22Rv1 (cell line): ENCODE results near the gene SGCG.

Experiments
- ZFX ChIP-seq: fragments of 450-650 bp; IDR thresholded peaks from 2 replicates; pipeline ENCODE4 v1.6.1; 2017; ENCODE audit warnings: antibody characterized with exemption, borderline replicate concordance
- TF ChIP-seq, protein P1 (sequence below): fragments of 450-650 bp; IDR thresholded peaks from 2 replicates; pipeline ENCODE4 v1.5.1; 2017; ENCODE audit warnings: mild to moderate bottlenecking

GRCh38 chr13:23134542-23134941 is 46.2 kb upstream of the SGCG start:
- TF ChIP-seq, protein P1, sequence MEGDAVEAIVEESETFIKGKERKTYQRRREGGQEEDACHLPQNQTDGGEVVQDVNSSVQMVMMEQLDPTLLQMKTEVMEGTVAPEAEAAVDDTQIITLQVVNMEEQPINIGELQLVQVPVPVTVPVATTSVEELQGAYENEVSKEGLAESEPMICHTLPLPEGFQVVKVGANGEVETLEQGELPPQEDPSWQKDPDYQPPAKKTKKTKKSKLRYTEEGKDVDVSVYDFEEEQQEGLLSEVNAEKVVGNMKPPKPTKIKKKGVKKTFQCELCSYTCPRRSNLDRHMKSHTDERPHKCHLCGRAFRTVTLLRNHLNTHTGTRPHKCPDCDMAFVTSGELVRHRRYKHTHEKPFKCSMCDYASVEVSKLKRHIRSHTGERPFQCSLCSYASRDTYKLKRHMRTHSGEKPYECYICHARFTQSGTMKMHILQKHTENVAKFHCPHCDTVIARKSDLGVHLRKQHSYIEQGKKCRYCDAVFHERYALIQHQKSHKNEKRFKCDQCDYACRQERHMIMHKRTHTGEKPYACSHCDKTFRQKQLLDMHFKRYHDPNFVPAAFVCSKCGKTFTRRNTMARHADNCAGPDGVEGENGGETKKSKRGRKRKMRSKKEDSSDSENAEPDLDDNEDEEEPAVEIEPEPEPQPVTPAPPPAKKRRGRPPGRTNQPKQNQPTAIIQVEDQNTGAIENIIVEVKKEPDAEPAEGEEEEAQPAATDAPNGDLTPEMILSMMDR, result no peak
- TF ChIP-seq ZFX, result no peak
